Brain microvascular endothelial cell (primary cell): ENCODE data around the gene USP32.

ENCODE experiments used
- DNase-seq: peaks from one replicate; pipeline ENCODE4 v3.0.0-alpha.2; 2020
- H3K27ac ChIP-seq: fragments of 250-450 bp; sonication (Bioruptor Pico); 2 replicates; pipeline ENCODE4 v1.5.1; 2020; ENCODE audit warnings: mild to moderate bottlenecking, moderate library complexity
- H3K27me3 ChIP-seq: fragments of 250-450 bp; sonication (Bioruptor Pico); replicated peaks from 2 replicates; pipeline ENCODE4 v1.5.1; 2020; ENCODE audit warnings: mild to moderate bottlenecking
- H3K36me3 ChIP-seq: fragments of 250-450 bp; sonication (Bioruptor Pico); replicated peaks from 2 replicates; pipeline ENCODE4 v1.5.1; 2020; ENCODE audit warnings: mild to moderate bottlenecking
- H3K4me3 ChIP-seq: 2 replicates; pipeline ENCODE4 v1.5.1; 2011; ENCODE audit warnings: low read depth, mild to moderate bottlenecking, control low read depth, low read length, moderate library complexity
- in situ Hi-C: cut with HindIII; loops from 2 replicates; pipeline ENCODE4 v1.10.0; 2017; ENCODE audit warnings: low sequenced_read_pairs, low pct_ligation_motif_present
- TF ChIP-seq, protein P1 (sequence below): IDR thresholded peaks from 2 replicates; pipeline ENCODE4 v1.5.1; 2011; ENCODE audit warnings: low read depth, mild to moderate bottlenecking, moderate library complexity, low read length, control low read depth, inconsistent platforms; ENCODE audit errors: missing control alignments

The USP32 gene

DNA sequence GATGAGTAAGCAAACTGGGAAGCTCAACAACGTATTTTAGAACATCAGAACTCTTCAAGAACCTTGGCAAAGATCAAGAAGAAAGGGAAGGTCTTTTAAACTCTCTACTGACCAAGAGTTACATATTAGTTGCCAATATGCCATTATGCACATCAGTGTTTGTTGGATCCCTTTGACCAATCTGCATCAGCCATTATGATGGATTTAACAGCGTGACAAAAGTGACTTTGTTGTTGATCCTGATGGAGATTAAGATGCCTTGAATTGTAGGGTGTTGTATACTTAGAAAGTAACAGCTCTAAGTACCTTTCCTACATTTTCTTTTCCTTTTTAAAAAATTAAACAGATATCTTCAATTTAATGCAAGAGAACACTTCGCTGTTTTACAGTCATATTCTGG, 133.6 kb downstream of the USP32 start:
- Histone ChIP-seq H3K36me3 (peaks cover 2% of the 10 kb centered on the region), H3K27ac (no peak overlapping the region), H3K4me3 (no peak overlapping the region), H3K27me3 (no peaks in the 10 kb centered on the region)
- in situ Hi-C loops, result no loop called here
- DNase-seq, result no peak
- TF ChIP-seq, protein P1, sequence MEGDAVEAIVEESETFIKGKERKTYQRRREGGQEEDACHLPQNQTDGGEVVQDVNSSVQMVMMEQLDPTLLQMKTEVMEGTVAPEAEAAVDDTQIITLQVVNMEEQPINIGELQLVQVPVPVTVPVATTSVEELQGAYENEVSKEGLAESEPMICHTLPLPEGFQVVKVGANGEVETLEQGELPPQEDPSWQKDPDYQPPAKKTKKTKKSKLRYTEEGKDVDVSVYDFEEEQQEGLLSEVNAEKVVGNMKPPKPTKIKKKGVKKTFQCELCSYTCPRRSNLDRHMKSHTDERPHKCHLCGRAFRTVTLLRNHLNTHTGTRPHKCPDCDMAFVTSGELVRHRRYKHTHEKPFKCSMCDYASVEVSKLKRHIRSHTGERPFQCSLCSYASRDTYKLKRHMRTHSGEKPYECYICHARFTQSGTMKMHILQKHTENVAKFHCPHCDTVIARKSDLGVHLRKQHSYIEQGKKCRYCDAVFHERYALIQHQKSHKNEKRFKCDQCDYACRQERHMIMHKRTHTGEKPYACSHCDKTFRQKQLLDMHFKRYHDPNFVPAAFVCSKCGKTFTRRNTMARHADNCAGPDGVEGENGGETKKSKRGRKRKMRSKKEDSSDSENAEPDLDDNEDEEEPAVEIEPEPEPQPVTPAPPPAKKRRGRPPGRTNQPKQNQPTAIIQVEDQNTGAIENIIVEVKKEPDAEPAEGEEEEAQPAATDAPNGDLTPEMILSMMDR, result no peak

- TF ChIP-seq, protein P1, result no peak
- Histone ChIP-seq H3K36me3 (peaks cover 2% of the 10 kb centered on the region), H3K4me3 (no peak overlapping the region), H3K27me3 (no peaks in the 10 kb centered on the region), H3K27ac (no peak overlapping the region)
- DNase-seq, result no peak
- in situ Hi-C loops, result no loop called here
These were observed 135.8 kb downstream of the USP32 start for GRCh38 chr17:60256174-60256573.

DNA sequence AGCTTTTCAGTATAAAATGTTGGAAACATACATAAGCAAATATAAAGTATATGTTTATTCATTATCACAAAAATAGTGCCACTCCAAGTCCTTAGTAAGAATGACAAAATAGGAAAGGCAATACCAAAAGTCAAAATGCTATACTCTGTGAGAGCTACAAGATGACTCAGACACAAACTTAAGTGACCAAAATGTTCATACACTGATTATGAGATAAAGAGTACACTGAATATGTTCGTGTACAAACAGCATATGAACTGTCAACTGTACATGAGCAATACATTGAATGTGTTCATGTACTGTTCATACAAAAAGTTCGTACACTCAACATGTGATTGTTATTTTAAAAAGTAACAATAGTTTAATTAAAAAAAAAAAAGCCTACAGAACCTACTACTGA, 138.9 kb downstream of the USP32 start:
- Histone ChIP-seq H3K4me3 (no peak overlapping the region), H3K36me3 (peaks cover 4% of the 10 kb centered on the region), H3K27ac (no peak overlapping the region), H3K27me3 (no peaks in the 10 kb centered on the region)
- in situ Hi-C loops, result no loop called here
- TF ChIP-seq, protein P1, result no peak
- no peak for DNase-seq

GRCh38 chr17:60252459-60252858, 139.5 kb downstream of the USP32 start:
- in situ Hi-C loops, result no loop called here
- TF ChIP-seq, protein P1, result no peak
- Histone ChIP-seq H3K36me3 (peaks cover 4% of the 10 kb centered on the region), H3K4me3 (no peak overlapping the region), H3K27me3 (no peaks in the 10 kb centered on the region), H3K27ac (no peak overlapping the region)
- no peak for DNase-seq

DNA sequence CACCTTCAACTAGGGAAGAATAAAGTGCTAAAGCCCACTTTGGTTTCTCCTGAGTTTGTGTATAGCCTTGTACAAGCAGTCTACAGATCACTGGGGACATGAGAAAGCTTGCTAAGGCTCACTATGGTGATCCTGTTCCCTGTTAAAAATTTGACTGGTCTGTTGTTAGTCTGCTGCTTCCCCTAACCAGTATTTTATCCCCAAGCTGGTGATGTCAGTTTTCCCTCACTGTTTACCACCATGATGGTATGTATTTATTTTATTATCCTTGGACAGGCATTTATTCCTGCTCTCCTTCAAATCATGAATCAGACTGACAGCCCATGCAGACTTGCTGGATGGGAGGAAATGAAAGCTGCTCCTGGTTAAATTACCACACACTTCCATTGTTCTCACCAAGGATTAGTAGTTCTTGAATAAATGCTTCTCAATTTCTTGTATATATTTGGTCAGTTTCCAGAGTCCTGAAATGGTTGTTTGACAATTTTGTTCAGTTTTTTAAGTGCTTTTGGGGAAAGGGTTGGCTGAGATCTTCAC, 142.6 kb downstream of the USP32 start:
- DNase-seq, result no peak
- peaks cover 4% of the 10 kb centered on the region for H3K36me3 ChIP-seq
- no peaks in the 10 kb centered on the region for H3K27me3 ChIP-seq
- in situ Hi-C loops, result loop anchor here (25.0 kb wide), 1 partner anchor 163 kb away; the partner anchor contains the start of gene CHCT1
- TF ChIP-seq, protein P1, result no peak
- peak overlapping the region; percentile 31 for H3K27ac ChIP-seq
- no peak overlapping the region for H3K4me3 ChIP-seq

GRCh38 chr17:60248618-60249289, 143.2 kb downstream of the USP32 start:
- DNase-seq, result no peak
- H3K27me3 ChIP-seq, result no peaks in the 10 kb centered on the region
- TF ChIP-seq, protein P1, result no peak
- H3K4me3 ChIP-seq, result no peak overlapping the region
- H3K36me3 ChIP-seq, result peaks cover 4% of the 10 kb centered on the region
- in situ Hi-C loops, result loop anchor here (25.0 kb wide), 1 partner anchor 164 kb away; the partner anchor contains the start of gene CHCT1
- peak overlapping the region; percentile 31 for H3K27ac ChIP-seq
